ENCODE measurements around the gene NYAP1.
"Not testable (repeated sequence)": the region's sequence is repeated elsewhere in the genome, so short reads cannot be mapped to it uniquely, and the experiment has no call there.

NYAP1 gene

DNA sequence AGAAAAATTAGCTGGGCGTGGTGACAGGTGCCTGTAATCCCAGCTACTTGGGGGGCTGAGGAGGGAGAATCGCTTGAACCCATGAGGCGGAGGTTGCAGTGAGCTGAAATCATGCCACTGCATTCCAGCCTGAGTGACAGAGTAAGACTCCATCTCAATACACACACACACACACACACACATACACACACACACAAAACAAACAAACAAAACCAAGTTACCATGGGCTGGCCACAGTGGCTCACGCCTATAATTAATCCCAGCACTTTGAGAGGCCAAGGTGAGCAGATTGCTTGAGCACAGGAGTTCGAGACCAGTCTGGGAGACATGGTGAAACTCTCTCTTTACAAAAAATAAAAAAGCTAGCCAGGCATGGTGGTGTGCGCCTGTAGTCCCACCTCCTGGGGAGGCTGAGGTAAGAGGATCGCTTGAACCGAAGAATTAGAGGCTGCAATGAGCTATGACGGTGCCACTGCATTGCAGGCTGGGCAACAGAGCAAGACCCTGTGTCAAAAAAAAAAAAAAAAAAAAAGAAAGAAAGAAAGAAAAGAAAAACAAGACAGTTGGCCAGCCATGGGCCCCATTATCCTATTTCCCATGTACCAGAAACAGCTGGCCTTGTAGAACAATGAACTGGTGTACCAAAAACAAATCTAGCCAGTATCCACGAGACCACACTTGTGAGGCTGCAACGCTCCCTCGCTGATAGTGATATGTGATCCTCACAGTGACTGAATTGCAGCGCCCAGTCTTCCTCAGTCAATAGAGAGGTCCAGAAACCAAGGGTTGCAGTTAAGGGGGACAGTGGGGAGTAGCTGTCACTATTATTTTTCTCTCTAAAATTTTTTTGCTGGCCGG lies 48.7 kb downstream of the NYAP1 start:
- DNase-seq (ENCODE audit: low read depth, low spot score), result no peak
- no CpG with 5 or more reads among the region's 14 CpGs for WGBS (ENCODE audit: insufficient coverage, insufficient read length)
- H3K27me3 ChIP-seq (ENCODE audit: control insufficient read depth, insufficient read depth, low read length), result no peaks in the 10 kb centered on the region
- H3K4me3 ChIP-seq (ENCODE audit: low read length), result no peak overlapping the region
- no peak overlapping the region for H3K27ac ChIP-seq (ENCODE audit: low read length)
- H3K9me3 ChIP-seq (ENCODE audit: control insufficient read depth, insufficient read depth, low read length), result no peaks in the 10 kb centered on the region
- no peaks in the 10 kb centered on the region for H3K4me1 ChIP-seq (ENCODE audit: control insufficient read depth, insufficient read depth, low read length)
- H3K36me3 ChIP-seq (ENCODE audit: control insufficient read depth, insufficient read depth, low read length), result no peaks in the 10 kb centered on the region

- no CpG with 5 or more reads among the region's 9 CpGs for WGBS (ENCODE audit: insufficient coverage, insufficient read length)
- H3K36me3 ChIP-seq (ENCODE audit: control insufficient read depth, insufficient read depth, low read length); DNase-seq (ENCODE audit: low read depth, low spot score); H3K4me1 ChIP-seq (ENCODE audit: control insufficient read depth, insufficient read depth, low read length); H3K27ac ChIP-seq (ENCODE audit: low read length); H3K27me3 ChIP-seq (ENCODE audit: control insufficient read depth, insufficient read depth, low read length); H3K4me3 ChIP-seq (ENCODE audit: low read length); H3K9me3 ChIP-seq (ENCODE audit: control insufficient read depth, insufficient read depth, low read length): not testable (repeated sequence)
These were observed 52.3 kb downstream of the NYAP1 start for GRCh38 chr7:100535982-100536381.

- H3K27me3 ChIP-seq (ENCODE audit: control insufficient read depth, insufficient read depth, low read length); DNase-seq (ENCODE audit: low read depth, low spot score); H3K9me3 ChIP-seq (ENCODE audit: control insufficient read depth, insufficient read depth, low read length); H3K4me1 ChIP-seq (ENCODE audit: control insufficient read depth, insufficient read depth, low read length); H3K27ac ChIP-seq (ENCODE audit: low read length); H3K36me3 ChIP-seq (ENCODE audit: control insufficient read depth, insufficient read depth, low read length); H3K4me3 ChIP-seq (ENCODE audit: low read length): not testable (repeated sequence)
- WGBS (ENCODE audit: insufficient coverage, insufficient read length), result no CpG with 5 or more reads among the region's 2 CpGs
These were observed 53.0 kb downstream of the NYAP1 start for GRCh38 chr7:100536695-100537094.

- Histone ChIP-seq H3K27me3 (ENCODE audit: control insufficient read depth, insufficient read depth, low read length) (0 out of 2 replicates have a peak, but pooled peaks cover 1% of the 10 kb centered on the region), H3K36me3 (ENCODE audit: control insufficient read depth, insufficient read depth, low read length) (no peaks in the 10 kb centered on the region), H3K4me3 (ENCODE audit: low read length) (peak overlapping the region; percentile 15; the same call in 1 of the 2 replicates), H3K4me1 (ENCODE audit: control insufficient read depth, insufficient read depth, low read length) (peaks cover 4% of the 10 kb centered on the region; the same call in 1 of the 2 replicates), H3K27ac (ENCODE audit: low read length) (no peak overlapping the region), H3K9me3 (ENCODE audit: control insufficient read depth, insufficient read depth, low read length) (no peaks in the 10 kb centered on the region)
- WGBS (ENCODE audit: insufficient coverage, insufficient read length), result no CpG with 5 or more reads among the region's 8 CpGs
- no peak for DNase-seq (ENCODE audit: low read depth, low spot score)
These were observed 54.6 kb downstream of the NYAP1 start for GRCh38 chr7:100538348-100538653.

- no CpG with 5 or more reads among the region's 60 CpGs for whole genome bisulfite sequencing (ENCODE audit: insufficient coverage, insufficient read length)
These were observed 55.1 kb downstream of the NYAP1 start, which contains the start of gene AGFG2 for GRCh38 chr7:100538654-100539435. Gene AGFG2 (plus strand): TSS chr7:100539203. CDS start chr7:100539347, 144 bp downstream.

DNA sequence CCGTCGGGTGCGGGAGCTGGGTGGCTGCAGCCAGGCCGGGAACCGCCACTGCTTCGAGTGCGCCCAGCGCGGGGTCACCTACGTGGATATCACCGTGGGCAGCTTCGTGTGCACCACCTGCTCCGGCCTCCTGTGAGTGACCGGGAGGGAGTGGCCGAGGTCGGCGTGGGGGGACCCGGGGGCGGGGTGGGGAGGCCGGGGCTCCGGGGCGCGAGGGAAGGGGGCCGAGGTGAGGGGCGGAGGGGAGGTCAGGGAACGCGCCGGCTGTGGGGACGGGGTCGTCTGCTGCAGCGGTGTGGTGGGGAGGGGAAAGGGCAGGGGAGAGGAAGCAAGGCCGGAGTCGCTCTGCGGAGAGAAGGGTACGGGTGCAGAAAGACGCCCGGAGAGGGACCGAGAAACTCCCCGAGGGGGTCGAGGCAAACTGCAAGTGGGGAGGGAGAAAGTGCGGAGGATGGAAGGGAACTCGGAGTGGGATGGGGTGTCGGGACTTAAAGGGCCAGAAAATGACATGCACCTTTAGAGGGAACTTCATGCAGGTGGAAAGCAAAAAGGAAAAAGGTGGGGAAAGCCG lies 55.8 kb downstream of the NYAP1 start:
- Histone ChIP-seq H3K27ac (ENCODE audit: low read length) (no peak overlapping the region), H3K4me1 (ENCODE audit: control insufficient read depth, insufficient read depth, low read length) (peaks cover 4% of the 10 kb centered on the region; the same call in 1 of the 2 replicates), H3K9me3 (ENCODE audit: control insufficient read depth, insufficient read depth, low read length) (no peaks in the 10 kb centered on the region), H3K4me3 (ENCODE audit: low read length) (peak overlapping the region; percentile 72; the same call in 1 of the 2 replicates), H3K36me3 (ENCODE audit: control insufficient read depth, insufficient read depth, low read length) (no peaks in the 10 kb centered on the region), H3K27me3 (ENCODE audit: control insufficient read depth, insufficient read depth, low read length) (0 out of 2 replicates have a peak, but pooled peaks cover 1% of the 10 kb centered on the region)
- no peak for DNase-seq (ENCODE audit: low read depth, low spot score)
- no CpG with 5 or more reads among the region's 44 CpGs for WGBS (ENCODE audit: insufficient coverage, insufficient read length)

More at GRCh38 chr7:100538654-100539435, 55.1 kb downstream of the NYAP1 start, which contains the start of gene AGFG2:
- Histone ChIP-seq H3K36me3 (ENCODE audit: control insufficient read depth, insufficient read depth, low read length) (no peaks in the 10 kb centered on the region), H3K27ac (ENCODE audit: low read length) (no peak within 1 kb of the TSS), H3K4me1 (ENCODE audit: control insufficient read depth, insufficient read depth, low read length) (peaks cover 4% of the 10 kb centered on the region; the same call in 1 of the 2 replicates), H3K4me3 (ENCODE audit: low read length) (peak within 1 kb of the TSS; percentile 72; the same call in 1 of the 2 replicates), H3K9me3 (ENCODE audit: control insufficient read depth, insufficient read depth, low read length) (no peaks in the 10 kb centered on the region), H3K27me3 (ENCODE audit: control insufficient read depth, insufficient read depth, low read length) (0 out of 2 replicates have a peak, but pooled peaks cover 1% of the 10 kb centered on the region)
- peak; percentile 95 for DNase-seq (ENCODE audit: low read depth, low spot score)

GRCh38 chr7:100540073-100540723 lies 56.5 kb downstream of the NYAP1 start:
- Histone ChIP-seq H3K9me3 (ENCODE audit: control insufficient read depth, insufficient read depth, low read length) (no peaks in the 10 kb centered on the region), H3K36me3 (ENCODE audit: control insufficient read depth, insufficient read depth, low read length) (no peaks in the 10 kb centered on the region), H3K4me1 (ENCODE audit: control insufficient read depth, insufficient read depth, low read length) (peaks cover 4% of the 10 kb centered on the region; the same call in 1 of the 2 replicates), H3K27ac (ENCODE audit: low read length) (no peak overlapping the region), H3K4me3 (ENCODE audit: low read length) (peak overlapping the region; percentile 72; the same call in 1 of the 2 replicates), H3K27me3 (ENCODE audit: control insufficient read depth, insufficient read depth, low read length) (0 out of 2 replicates have a peak, but pooled peaks cover 1% of the 10 kb centered on the region)
- no peak for DNase-seq (ENCODE audit: low read depth, low spot score)
- WGBS (ENCODE audit: insufficient coverage, insufficient read length), result no CpG with 5 or more reads among the region's 6 CpGs

- not testable (repeated sequence) for H3K27ac ChIP-seq (ENCODE audit: low read length); H3K9me3 ChIP-seq (ENCODE audit: control insufficient read depth, insufficient read depth, low read length); H3K27me3 ChIP-seq (ENCODE audit: control insufficient read depth, insufficient read depth, low read length); DNase-seq (ENCODE audit: low read depth, low spot score); H3K36me3 ChIP-seq (ENCODE audit: control insufficient read depth, insufficient read depth, low read length); H3K4me3 ChIP-seq (ENCODE audit: low read length); H3K4me1 ChIP-seq (ENCODE audit: control insufficient read depth, insufficient read depth, low read length)
- no CpG with 5 or more reads among the region's 7 CpGs for WGBS (ENCODE audit: insufficient coverage, insufficient read length)
These were observed 57.6 kb downstream of the NYAP1 start for GRCh38 chr7:100541309-100541708.

GRCh38 chr7:100543586-100543985 lies 59.9 kb downstream of the NYAP1 start:
- no peak overlapping the region for H3K27ac ChIP-seq (ENCODE audit: low read length)

More at GRCh38 chr7:100543586-100543985, 59.9 kb downstream of the NYAP1 start:
- Histone ChIP-seq H3K4me1 (ENCODE audit: control insufficient read depth, insufficient read depth, low read length) (peaks cover 6% of the 10 kb centered on the region; the same call in 1 of the 2 replicates), H3K9me3 (ENCODE audit: control insufficient read depth, insufficient read depth, low read length) (no peaks in the 10 kb centered on the region), H3K27me3 (ENCODE audit: control insufficient read depth, insufficient read depth, low read length) (0 out of 2 replicates have a peak, but pooled peaks cover 1% of the 10 kb centered on the region), H3K4me3 (ENCODE audit: low read length) (no peak overlapping the region), H3K36me3 (ENCODE audit: control insufficient read depth, insufficient read depth, low read length) (no peaks in the 10 kb centered on the region)
- DNase-seq (ENCODE audit: low read depth, low spot score), result no peak
- no CpG with 5 or more reads among the region's 1 CpG for WGBS (ENCODE audit: insufficient coverage, insufficient read length)

Measured in iPS DF 6.9 (cell line).